Gastrocnemius medialis (tissue), 4 donors: Measurements from ENCODE around the gene RGS18. TPM values are rescaled to one million over a fixed set of nuclear protein-coding genes. Genes with fewer than 3 reads are reported as not detected.
"Not testable (repeated sequence)": the region's sequence is repeated elsewhere in the genome, so short reads cannot be mapped to it uniquely, and the experiment has no call there.

Source experiments
- ATAC-seq, 2 donors: fragments of 150-250 bp; one replicate each; pipeline ENCODE4 v1.9.1; 2016
- DNase-seq, 2 donors: peaks; one replicate each; pipeline ENCODE4 v3.0.0-alpha.2; 2019
- H3K27ac ChIP-seq, 4 donors: fragments of 200-600 bp; sonication (generic); 1 replicate in 1 of 4; 2 replicates in 3 of 4; pipeline ENCODE4 v1.5.1; 2016 to 2018; ENCODE audit warnings: mild to moderate bottlenecking in 2 of 4, moderate library complexity in 1 of 4
- H3K27me3 ChIP-seq, 3 donors: fragments of 200-600 bp; sonication (generic) in 2 of 3; 1 replicate in 1 of 3; 2 replicates in 2 of 3; pipeline versions ENCODE4 v1.5.1 to v1.6.0; 2016 to 2019; ENCODE audit warnings: mild to moderate bottlenecking in 1 of 3, moderate library complexity in 1 of 3
- H3K36me3 ChIP-seq, 2 donors: fragments of 200-600 bp; sonication (generic) in 1 of 2; one replicate each; pipeline ENCODE4 v1.5.1; 2017 to 2018
- H3K4me1 ChIP-seq, 2 donors: fragments of 200-600 bp; sonication (generic) in 1 of 2; one replicate each; pipeline ENCODE4 v1.5.1; 2016 to 2017; ENCODE audit warnings: mild to moderate bottlenecking in 2 of 2
- H3K4me3 ChIP-seq, 4 donors: fragments of 200-600 bp; sonication (generic) in 3 of 4; 1 replicate in 1 of 4; 2 replicates in 3 of 4; pipeline ENCODE4 v1.5.1; 2016 to 2019; ENCODE audit warnings: mild to moderate bottlenecking in 2 of 4
- H3K9me3 ChIP-seq, 3 donors: fragments of 200-600 bp; sonication (generic) in 2 of 3; 1 replicate in 1 of 3; 2 replicates in 2 of 3; pipeline ENCODE4 v1.5.1; 2016 to 2019
- POLR2A ChIP-seq, 2 donors: fragments of 450-650 bp; IDR thresholded peaks; one replicate each; pipeline ENCODE4 v1.6.1; 2017; ENCODE audit warnings: antibody characterized with exemption in 2 of 2, mild to moderate bottlenecking in 2 of 2, moderate library complexity in 2 of 2
- in situ Hi-C, 4 donors: fragments of 200-750 bp; cut with MboI; loops; one replicate each; pipeline versions ENCODE4 v1.15.0 to v1.8.0; 2017; ENCODE audit warnings: low sequenced_read_pairs in 4 of 4
- intact Hi-C: fragments of 100-400 bp; cut with DNase I; formaldehyde crosslinking; loops from one replicate; pipeline ENCODE4 v1.15.1; 2023; ENCODE audit warnings: low total_unique reads
- total RNA-seq, 4 donors: library from RNA; depleted of rRNA; stranded (reverse); fragments of >200 nt; gene quantifications; one replicate each; pipeline versions ENCODE4 v1.1.0 to v1.2.3, GENCODE V29; 2016
- TF ChIP-seq, protein P1 (sequence below), 5 experiments: fragments of 450-650 bp in 3 of 5; fragments of 200-600 bp in 2 of 5; sonication (generic) in 2 of 5; IDR thresholded peaks in 4 of 5; conservative IDR thresholded peaks in 1 of 5; 1 replicate in 4 of 5; 2 replicates in 1 of 5; pipeline ENCODE4 v1.5.1; 2016 to 2019; ENCODE audit warnings: antibody characterized with exemption in 5 of 5, mild to moderate bottlenecking in 3 of 5, moderate library complexity in 3 of 5

The RGS18 gene
- total RNA-seq, 4 donors from 2014 or later = 0.78 to 1.0 TPM; not detected in 2

DNA sequence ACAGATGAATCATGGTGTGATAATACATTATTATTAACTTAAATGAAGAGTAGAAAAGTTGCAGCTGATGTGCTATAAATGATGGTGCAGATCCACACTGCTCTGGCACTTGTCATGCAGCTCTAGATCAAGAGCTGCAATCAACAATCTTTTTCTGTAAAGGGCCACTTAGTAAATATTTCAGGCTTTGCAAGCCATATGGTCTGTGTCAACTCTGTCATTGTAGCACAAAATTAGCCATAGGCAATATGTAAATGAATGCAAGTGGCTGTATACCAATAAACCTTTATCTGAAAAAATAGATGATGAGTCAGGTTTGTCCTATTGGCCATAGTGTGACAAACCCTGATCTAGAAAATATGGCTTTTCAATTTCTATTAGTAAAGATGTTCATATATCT, 66.6 kb downstream of the RGS18 start:
- in situ Hi-C loops = no loop called here
- no peak for ATAC-seq
- TF ChIP-seq, protein P1, sequence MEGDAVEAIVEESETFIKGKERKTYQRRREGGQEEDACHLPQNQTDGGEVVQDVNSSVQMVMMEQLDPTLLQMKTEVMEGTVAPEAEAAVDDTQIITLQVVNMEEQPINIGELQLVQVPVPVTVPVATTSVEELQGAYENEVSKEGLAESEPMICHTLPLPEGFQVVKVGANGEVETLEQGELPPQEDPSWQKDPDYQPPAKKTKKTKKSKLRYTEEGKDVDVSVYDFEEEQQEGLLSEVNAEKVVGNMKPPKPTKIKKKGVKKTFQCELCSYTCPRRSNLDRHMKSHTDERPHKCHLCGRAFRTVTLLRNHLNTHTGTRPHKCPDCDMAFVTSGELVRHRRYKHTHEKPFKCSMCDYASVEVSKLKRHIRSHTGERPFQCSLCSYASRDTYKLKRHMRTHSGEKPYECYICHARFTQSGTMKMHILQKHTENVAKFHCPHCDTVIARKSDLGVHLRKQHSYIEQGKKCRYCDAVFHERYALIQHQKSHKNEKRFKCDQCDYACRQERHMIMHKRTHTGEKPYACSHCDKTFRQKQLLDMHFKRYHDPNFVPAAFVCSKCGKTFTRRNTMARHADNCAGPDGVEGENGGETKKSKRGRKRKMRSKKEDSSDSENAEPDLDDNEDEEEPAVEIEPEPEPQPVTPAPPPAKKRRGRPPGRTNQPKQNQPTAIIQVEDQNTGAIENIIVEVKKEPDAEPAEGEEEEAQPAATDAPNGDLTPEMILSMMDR (IDR thresholded peaks at IDR 0.05 in 4 of 5, conservative IDR thresholded peaks at IDR 0.05 in 1 of 5) = no peak
- no peak for TF ChIP-seq POLR2A (IDR thresholded peaks at IDR 0.05)

DNA sequence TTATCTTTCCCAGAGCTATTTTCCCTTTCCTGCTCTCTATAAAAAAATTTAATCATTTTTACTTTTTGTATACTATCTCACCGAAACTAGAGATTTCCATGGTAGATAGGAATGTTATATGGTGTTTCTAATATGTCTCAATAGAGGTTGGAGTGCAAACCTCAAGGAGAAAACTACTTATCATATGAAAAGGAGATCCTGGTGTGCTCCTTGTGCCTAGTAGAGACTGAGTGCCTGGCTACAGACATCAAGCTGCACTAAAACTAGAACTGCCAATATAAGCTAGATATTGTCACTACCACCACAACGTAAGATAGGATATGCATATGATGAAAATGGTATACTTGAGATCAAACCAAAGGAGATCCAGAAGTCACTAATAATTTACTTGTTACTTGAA, 67.0 kb downstream of the RGS18 start:
- no peaks in the 10 kb centered on the region for H3K36me3 ChIP-seq
- no peak for DNase-seq
- no peaks in the 10 kb centered on the region for H3K9me3 ChIP-seq
- intact Hi-C loops = no loop called here
- H3K27ac ChIP-seq = no peak overlapping the region
- in situ Hi-C loops = no loop called here
- no peak overlapping the region for H3K4me3 ChIP-seq
- TF ChIP-seq, protein P1 (IDR thresholded peaks at IDR 0.05 in 4 of 5, conservative IDR thresholded peaks at IDR 0.05 in 1 of 5) = no peak
- TF ChIP-seq POLR2A (IDR thresholded peaks at IDR 0.05) = no peak
- ATAC-seq = no peak
- H3K27me3 ChIP-seq = no peaks in the 10 kb centered on the region
- H3K4me1 ChIP-seq = no peaks in the 10 kb centered on the region

More for the DNA sequence above, 66.6 kb downstream of the RGS18 start:
- H3K36me3 ChIP-seq = no peaks in the 10 kb centered on the region
- H3K4me3 ChIP-seq = no peak overlapping the region
- no peaks in the 10 kb centered on the region for H3K9me3 ChIP-seq
- no peak for DNase-seq
- no peaks in the 10 kb centered on the region for H3K4me1 ChIP-seq
- intact Hi-C loops = no loop called here
- H3K27me3 ChIP-seq = no peaks in the 10 kb centered on the region
- H3K27ac ChIP-seq = no peak overlapping the region

DNA sequence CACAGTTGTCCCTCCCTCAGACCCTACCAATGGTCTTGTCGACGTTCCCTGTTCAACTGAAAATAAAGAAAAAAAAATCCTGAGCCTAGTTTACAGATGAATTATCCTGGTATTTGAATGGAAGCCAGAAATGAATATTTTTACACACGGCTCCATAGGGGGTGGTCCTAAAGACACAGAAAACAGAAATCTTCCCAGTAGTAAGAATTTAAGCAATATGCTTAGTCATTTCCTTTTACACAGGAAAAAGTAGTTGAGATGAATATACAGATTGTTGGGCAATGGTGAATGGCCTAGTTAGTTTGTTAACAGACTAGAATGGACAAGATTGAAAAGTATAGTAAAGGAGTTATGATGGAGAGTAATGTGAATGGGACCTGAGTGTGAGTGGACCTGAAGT, 67.4 kb downstream of the RGS18 start:
- Histone ChIP-seq H3K4me3 (no peak overlapping the region), H3K36me3 (no peaks in the 10 kb centered on the region), H3K9me3 (no peaks in the 10 kb centered on the region), H3K27ac (no peak overlapping the region), H3K27me3 (no peaks in the 10 kb centered on the region), H3K4me1 (no peaks in the 10 kb centered on the region)
- DNase-seq = no peak
- in situ Hi-C loops (no loop called here), intact Hi-C loops (no loop called here)
- no peak for ATAC-seq
- TF ChIP-seq, protein P1 (IDR thresholded peaks at IDR 0.05 in 4 of 5, conservative IDR thresholded peaks at IDR 0.05 in 1 of 5) = no peak
- no peak for TF ChIP-seq POLR2A (IDR thresholded peaks at IDR 0.05)

DNA sequence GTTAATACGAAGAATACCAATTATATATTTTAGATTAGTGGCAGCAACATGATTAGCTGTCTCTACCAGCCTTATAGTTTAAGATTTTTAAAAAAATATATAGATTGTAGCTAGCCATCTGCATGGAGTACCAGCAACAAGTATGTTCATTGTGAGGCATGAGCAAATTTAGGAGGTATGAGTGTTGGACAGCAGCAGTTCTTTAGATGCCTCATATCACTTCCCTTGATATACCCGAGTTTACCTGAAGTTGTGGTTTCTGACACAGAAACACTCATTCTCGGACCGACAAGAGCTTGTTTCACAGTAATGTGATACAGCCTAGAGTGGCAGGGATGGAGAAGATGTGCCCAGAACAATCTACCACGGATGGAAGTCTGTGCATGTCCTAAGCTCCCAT, 69.1 kb downstream of the RGS18 start:
- DNase-seq (no peak), ATAC-seq (no peak)
- in situ Hi-C loops (no loop called here), intact Hi-C loops (no loop called here)
- TF ChIP-seq POLR2A (IDR thresholded peaks at IDR 0.05) = no peak
- TF ChIP-seq, protein P1 (IDR thresholded peaks at IDR 0.05 in 4 of 5, conservative IDR thresholded peaks at IDR 0.05 in 1 of 5) = no peak
- Histone ChIP-seq H3K4me1 (no peaks in the 10 kb centered on the region), H3K9me3 (no peaks in the 10 kb centered on the region), H3K36me3 (no peaks in the 10 kb centered on the region), H3K4me3 (no peak overlapping the region), H3K27me3 (no peaks in the 10 kb centered on the region), H3K27ac (no peak overlapping the region)

DNA sequence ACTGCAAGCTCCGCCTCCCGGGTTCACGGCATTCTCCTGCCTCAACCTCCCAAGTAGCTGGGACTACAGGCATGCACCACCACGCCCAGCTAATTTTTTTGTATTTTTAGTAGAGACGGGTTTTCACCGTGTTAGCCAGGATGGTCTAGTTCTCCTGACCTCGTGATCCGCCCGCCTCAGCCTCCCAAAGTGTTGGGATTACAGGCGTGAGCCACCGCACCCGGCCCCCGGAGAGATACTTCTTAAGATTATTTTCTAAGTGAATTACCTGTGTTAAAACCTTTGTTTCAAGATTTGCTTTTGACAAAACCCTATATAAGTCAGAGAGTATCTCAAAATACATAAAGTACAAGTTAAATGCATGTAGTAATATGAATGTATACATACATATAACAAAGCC, 69.7 kb downstream of the RGS18 start:
- H3K9me3 ChIP-seq, DNase-seq, H3K36me3 ChIP-seq, H3K27me3 ChIP-seq, H3K27ac ChIP-seq, H3K4me1 ChIP-seq, in situ Hi-C loops, H3K4me3 ChIP-seq, ATAC-seq, intact Hi-C loops: not testable (repeated sequence)
